Glutamatergic neuron (in vitro differentiated cells): ENCODE measurements around the gene CCZ1B. TPM values are rescaled to one million over a fixed set of nuclear protein-coding genes. Genes with fewer than 3 reads are reported as not detected.
"Not testable (repeated sequence)": the region's sequence is repeated elsewhere in the genome, so short reads cannot be mapped to it uniquely, and the experiment has no call there.

ENCODE experiments used
- DNase-seq: peaks from one replicate; pipeline ENCODE4 v3.0.0; 2022
- H3K27ac Mint-ChIP-seq: one replicate; pipeline ENCODE4 v1.8.0; 2020; ENCODE audit warnings: mild to moderate bottlenecking, mixed read lengths, inconsistent platforms; ENCODE audit not compliant: unreplicated experiment
- H3K27me3 Mint-ChIP-seq: one replicate; pipeline ENCODE4 v1.8.0; 2020; ENCODE audit warnings: mild to moderate bottlenecking, moderate library complexity, mixed read lengths, inconsistent platforms; ENCODE audit not compliant: unreplicated experiment
- H3K36me3 Mint-ChIP-seq: one replicate; pipeline ENCODE4 v1.8.0; 2020; ENCODE audit warnings: mild to moderate bottlenecking, mixed read lengths, inconsistent platforms; ENCODE audit not compliant: unreplicated experiment
- H3K4me1 Mint-ChIP-seq: one replicate; pipeline ENCODE4 v1.8.0; 2020; ENCODE audit warnings: mild to moderate bottlenecking, low read depth, mixed read lengths, inconsistent platforms; ENCODE audit not compliant: unreplicated experiment
- H3K4me3 Mint-ChIP-seq: one replicate; pipeline ENCODE4 v1.8.0; 2020; ENCODE audit warnings: mild to moderate bottlenecking, mixed read lengths, inconsistent platforms; ENCODE audit not compliant: unreplicated experiment
- H3K9me3 Mint-ChIP-seq: one replicate; pipeline ENCODE4 v1.8.0; 2020; ENCODE audit warnings: mild to moderate bottlenecking, moderate library complexity, mixed read lengths, inconsistent platforms; ENCODE audit not compliant: unreplicated experiment
- CTCF ChIP-seq: fragments of 200-600 bp; sonication (generic); IDR thresholded peaks from one replicate; pipeline ENCODE4 v1.5.0; 2021; ENCODE audit not compliant: partially characterized antibody, unreplicated experiment
- long read RNA-seq: library from polyadenylated mRNA; unstranded; transcript quantifications from one replicate; pipeline ENCODE4 v2.0.0, GENCODE V29; 2020; ENCODE audit not compliant: unreplicated experiment
- total RNA-seq: library from RNA; stranded (reverse); fragmentation: NEBNext Ultra II Directional; extraction: Animal tissue kit (Norgen Biotek cat#: 25700); gene quantifications from one replicate; pipeline ENCODE4 v1.2.1, GENCODE V29; 2021; ENCODE audit not compliant: unreplicated experiment

The CCZ1B gene
- 123 TPM for total RNA-seq
- long read RNA-seq, transcript CCZ1B-201 (15 exons, 2,885 nt): major isoform, 11 of 16 reads
- long read RNA-seq, partial matches to known transcripts: 2 of 16 reads
- long read RNA-seq, other reads (novel, unspliced or antisense): 3 of 16 reads

- not testable (repeated sequence) for H3K4me1 Mint-ChIP-seq, H3K36me3 Mint-ChIP-seq, H3K27me3 Mint-ChIP-seq, H3K9me3 Mint-ChIP-seq
- Mint-ChIP-seq H3K4me3 (peak within 1 kb of the TSS; percentile 88), H3K27ac (peak within 1 kb of the TSS; percentile 94)
- peak; percentile 82 for DNase-seq
These were observed at the start of gene CCZ1B for GRCh38 chr7:6826151-6826550. Gene CCZ1B (minus strand): TSS chr7:6826275. CDS start chr7:6826197, 78 bp downstream.

GRCh38 chr7:6875022-6875421 lies 48.9 kb upstream of the CCZ1B start:
- not testable (repeated sequence) for H3K27me3 Mint-ChIP-seq, H3K9me3 Mint-ChIP-seq, H3K4me3 Mint-ChIP-seq, H3K4me1 Mint-ChIP-seq, H3K27ac Mint-ChIP-seq, DNase-seq
- peaks cover 10% of the 10 kb centered on the region for H3K36me3 Mint-ChIP-seq

- not testable (repeated sequence) for H3K4me3 Mint-ChIP-seq
These were observed 46.3 kb upstream of the CCZ1B start for GRCh38 chr7:6872246-6872945.

GRCh38 chr7:6871421-6872144 lies 45.5 kb upstream of the CCZ1B start:
- not testable (repeated sequence) for H3K9me3 Mint-ChIP-seq, H3K4me1 Mint-ChIP-seq, DNase-seq, H3K27me3 Mint-ChIP-seq, H3K4me3 Mint-ChIP-seq, H3K27ac Mint-ChIP-seq
- peaks cover 10% of the 10 kb centered on the region for H3K36me3 Mint-ChIP-seq

More at GRCh38 chr7:6872246-6872945, 46.3 kb upstream of the CCZ1B start:
- H3K27me3 Mint-ChIP-seq, H3K4me1 Mint-ChIP-seq, H3K27ac Mint-ChIP-seq, H3K9me3 Mint-ChIP-seq, DNase-seq: not testable (repeated sequence)
- H3K36me3 Mint-ChIP-seq: peaks cover 10% of the 10 kb centered on the region

- H3K36me3 Mint-ChIP-seq, H3K27ac Mint-ChIP-seq, H3K27me3 Mint-ChIP-seq, H3K4me1 Mint-ChIP-seq, H3K9me3 Mint-ChIP-seq, DNase-seq, H3K4me3 Mint-ChIP-seq: not testable (repeated sequence)
These were observed 38.7 kb upstream of the CCZ1B start for GRCh38 chr7:6864751-6865150.

- H3K4me3 Mint-ChIP-seq, H3K9me3 Mint-ChIP-seq, H3K27ac Mint-ChIP-seq, H3K36me3 Mint-ChIP-seq, H3K4me1 Mint-ChIP-seq, H3K27me3 Mint-ChIP-seq, DNase-seq: not testable (repeated sequence)
These were observed 38.1 kb upstream of the CCZ1B start for GRCh38 chr7:6864188-6864587.

- H3K36me3 Mint-ChIP-seq, H3K4me3 Mint-ChIP-seq, DNase-seq, H3K27me3 Mint-ChIP-seq, H3K27ac Mint-ChIP-seq, H3K9me3 Mint-ChIP-seq, H3K4me1 Mint-ChIP-seq: not testable (repeated sequence)
These were observed 36.8 kb upstream of the CCZ1B start for GRCh38 chr7:6862876-6863275.

GRCh38 chr7:6857721-6858314 lies 31.7 kb upstream of the CCZ1B start:
- H3K9me3 Mint-ChIP-seq, H3K27ac Mint-ChIP-seq, H3K36me3 Mint-ChIP-seq, H3K4me1 Mint-ChIP-seq, H3K27me3 Mint-ChIP-seq, H3K4me3 Mint-ChIP-seq: not testable (repeated sequence)
- DNase-seq: peak; percentile 78
- peak; percentile 90 for TF ChIP-seq CTCF

- H3K4me1 Mint-ChIP-seq, H3K27me3 Mint-ChIP-seq, H3K27ac Mint-ChIP-seq, H3K9me3 Mint-ChIP-seq, H3K36me3 Mint-ChIP-seq: not testable (repeated sequence)
- peak; percentile 34 for DNase-seq
- H3K4me3 Mint-ChIP-seq: peak overlapping the region; percentile 81
These were observed 29.6 kb upstream of the CCZ1B start for GRCh38 chr7:6855563-6856131.

- not testable (repeated sequence) for H3K9me3 Mint-ChIP-seq, H3K36me3 Mint-ChIP-seq, H3K27ac Mint-ChIP-seq, H3K27me3 Mint-ChIP-seq, H3K4me1 Mint-ChIP-seq
- H3K4me3 Mint-ChIP-seq: peak overlapping the region; percentile 74
- DNase-seq: peak; percentile 48
These were observed 28.9 kb upstream of the CCZ1B start for GRCh38 chr7:6854747-6855562.
